NT2/D1 (cell line): ENCODE data around the gene KANSL1L.

Experiments
- DNase-seq: peaks from one replicate; pipeline ENCODE4 v3.0.0-alpha.2; 2011; ENCODE audit warnings: low read depth, low spot score
- H3K27me3 ChIP-seq: 2 replicates; pipeline ENCODE4 v1.6.0; 2011; ENCODE audit warnings: mild to moderate bottlenecking; ENCODE audit not compliant: insufficient read length, insufficient read depth
- H3K36me3 ChIP-seq: 2 replicates; pipeline ENCODE4 v1.6.1; 2011; ENCODE audit warnings: mild to moderate bottlenecking, low read length, mixed read lengths; ENCODE audit not compliant: insufficient read depth, insufficient read length
- H3K4me1 ChIP-seq: 2 replicates; pipeline ENCODE4 v1.5.1; 2011; ENCODE audit not compliant: insufficient read depth, insufficient read length
- H3K4me3 ChIP-seq: 2 replicates; pipeline ENCODE4 v1.5.1; 2011; ENCODE audit warnings: low read depth; ENCODE audit not compliant: insufficient read length
- H3K9ac ChIP-seq: 2 replicates; pipeline ENCODE4 v1.6.0; 2011; ENCODE audit warnings: low read depth; ENCODE audit not compliant: insufficient read length
- H3K9me3 ChIP-seq: 2 replicates; pipeline ENCODE4 v1.5.1; 2011; ENCODE audit warnings: mild to moderate bottlenecking, low read length; ENCODE audit not compliant: insufficient read depth
- SUZ12 ChIP-seq: IDR thresholded peaks from 2 replicates; pipeline ENCODE4 v1.6.1; 2011; ENCODE audit not compliant: insufficient read length, insufficient read depth; ENCODE audit errors: extremely low read depth
- YY1 ChIP-seq: IDR thresholded peaks from 2 replicates; pipeline ENCODE4 v1.6.1; 2011; ENCODE audit not compliant: insufficient read length, insufficient read depth
- ZNF274 ChIP-seq: IDR thresholded peaks from 2 replicates; pipeline ENCODE4 v1.6.1; 2011; ENCODE audit warnings: mild to moderate bottlenecking, low read depth, low read length

The KANSL1L gene

DNA sequence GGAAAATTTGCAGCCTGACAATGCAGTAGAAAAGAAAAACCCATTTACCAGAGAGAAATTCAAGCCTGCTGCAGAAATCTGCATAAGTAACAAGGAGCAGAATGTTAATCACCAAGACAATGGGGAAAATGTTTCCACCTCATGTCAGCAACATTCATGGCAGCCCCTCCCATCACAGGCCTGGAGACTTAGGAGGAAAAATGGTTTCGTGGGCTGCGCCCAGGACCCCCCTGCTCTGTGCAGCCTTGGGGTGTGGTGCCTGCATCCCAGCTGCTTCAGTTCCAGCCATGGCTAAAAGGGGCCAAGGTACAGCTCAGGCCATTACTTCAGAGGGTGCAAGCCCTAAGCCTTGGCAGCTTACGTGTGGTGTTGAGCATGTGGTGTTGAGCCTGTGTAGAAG is 115.4 kb downstream of the KANSL1L start:
- Histone ChIP-seq H3K4me3 (no peak overlapping the region), H3K9ac (no peak overlapping the region), H3K4me1 (peaks cover 2% of the 10 kb centered on the region), H3K27me3 (no peaks in the 10 kb centered on the region), H3K36me3 (no peaks in the 10 kb centered on the region), H3K9me3 (peaks cover 31% of the 10 kb centered on the region)
- DNase-seq = peak; percentile 18
- no peak for TF ChIP-seq ZNF274
- no peak for TF ChIP-seq SUZ12
- no peak for TF ChIP-seq YY1

DNA sequence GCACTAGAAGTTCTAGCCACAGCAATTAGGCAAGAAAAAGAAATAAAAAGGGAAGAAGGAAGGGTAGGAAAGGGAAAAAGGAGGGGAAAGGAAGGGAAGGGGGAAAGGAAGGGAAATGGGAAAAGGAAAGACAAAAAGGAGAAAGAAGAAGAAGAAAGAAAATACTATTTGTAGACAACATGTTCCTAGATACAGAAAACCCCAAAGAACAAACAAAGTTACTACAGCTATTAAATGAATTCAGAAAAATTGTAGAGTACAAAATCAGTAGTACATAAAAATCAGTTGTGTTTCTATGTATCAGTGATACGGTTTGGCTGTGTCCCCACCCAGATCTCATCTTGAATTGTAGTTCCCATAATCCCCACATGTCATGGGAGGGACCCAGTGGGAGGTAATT is 116.5 kb downstream of the KANSL1L start:
- H3K4me1 ChIP-seq = peaks cover 2% of the 10 kb centered on the region
- no peaks in the 10 kb centered on the region for H3K27me3 ChIP-seq
- H3K4me3 ChIP-seq = no peak overlapping the region
- TF ChIP-seq YY1 = no peak
- TF ChIP-seq ZNF274 = no peak
- no peak for TF ChIP-seq SUZ12
- H3K9me3 ChIP-seq = peaks cover 31% of the 10 kb centered on the region
- DNase-seq = no peak
- H3K9ac ChIP-seq = no peak overlapping the region
- no peaks in the 10 kb centered on the region for H3K36me3 ChIP-seq

- DNase-seq = no peak
- H3K9ac ChIP-seq = no peak overlapping the region
- TF ChIP-seq ZNF274 = no peak
- TF ChIP-seq YY1 = no peak
- no peak for TF ChIP-seq SUZ12
- no peaks in the 10 kb centered on the region for H3K27me3 ChIP-seq
- H3K4me3 ChIP-seq = no peak overlapping the region
- H3K9me3 ChIP-seq = peaks cover 35% of the 10 kb centered on the region
- no peaks in the 10 kb centered on the region for H3K36me3 ChIP-seq
- H3K4me1 ChIP-seq = peaks cover under 1% of the 10 kb centered on the region
Observed at GRCh38 chr2:210050885-210051284, 120.3 kb downstream of the KANSL1L start.

DNA sequence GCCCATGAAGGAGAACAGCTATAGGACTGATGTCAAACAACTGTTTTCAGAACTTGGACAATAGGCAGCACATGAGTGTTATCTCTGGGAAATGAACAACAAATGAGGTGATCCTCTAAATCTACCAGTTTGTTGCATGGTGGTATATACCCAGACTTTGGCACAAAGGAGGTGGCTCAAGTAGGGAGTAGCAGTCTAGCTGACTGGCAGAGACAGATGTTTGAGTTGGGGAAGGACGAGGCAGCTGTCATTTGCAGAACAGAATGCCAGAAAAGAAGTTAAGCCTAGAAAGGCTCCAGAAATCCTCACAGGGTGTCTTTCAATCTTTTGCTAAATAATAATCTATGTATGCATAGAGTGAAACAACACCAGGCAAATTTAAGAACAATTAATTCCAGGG is 121.4 kb downstream of the KANSL1L start:
- Histone ChIP-seq H3K4me1 (no peaks in the 10 kb centered on the region), H3K4me3 (no peak overlapping the region), H3K9me3 (peaks cover 25% of the 10 kb centered on the region), H3K27me3 (no peaks in the 10 kb centered on the region), H3K36me3 (no peaks in the 10 kb centered on the region), H3K9ac (no peak overlapping the region)
- no peak for DNase-seq
- TF ChIP-seq YY1 (no peak), SUZ12 (no peak), ZNF274 (no peak)

- no peak for TF ChIP-seq ZNF274
- no peak for TF ChIP-seq YY1
- DNase-seq = peak; percentile 5
- H3K9me3 ChIP-seq = peaks cover 18% of the 10 kb centered on the region
- no peaks in the 10 kb centered on the region for H3K27me3 ChIP-seq
- H3K36me3 ChIP-seq = no peaks in the 10 kb centered on the region
- no peak overlapping the region for H3K9ac ChIP-seq
- H3K4me3 ChIP-seq = no peak overlapping the region
- H3K4me1 ChIP-seq = no peaks in the 10 kb centered on the region
Observed at GRCh38 chr2:210046851-210047500, 124.2 kb downstream of the KANSL1L start.

DNA sequence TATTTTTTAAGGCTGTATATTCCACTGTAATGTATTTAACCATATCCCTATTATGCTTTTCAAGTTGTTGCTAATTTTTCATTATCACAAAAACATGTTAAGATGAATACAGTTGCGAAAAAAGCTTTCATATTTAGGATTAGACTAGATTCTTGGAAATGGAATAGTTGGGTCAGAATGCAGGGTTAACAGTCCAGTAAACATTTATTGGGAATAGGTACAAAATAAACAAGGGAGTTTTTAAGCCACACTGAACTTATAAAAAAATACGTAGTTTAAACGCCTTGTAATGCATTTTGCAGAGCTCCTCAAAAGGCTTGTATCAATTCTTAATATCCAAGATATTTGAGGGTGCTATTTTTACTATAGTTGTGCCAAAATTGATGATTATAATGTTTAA is 133.1 kb downstream of the KANSL1L start:
- no peak for TF ChIP-seq SUZ12
- TF ChIP-seq YY1 = no peak
- TF ChIP-seq ZNF274 = no peak
- no peaks in the 10 kb centered on the region for H3K36me3 ChIP-seq
- DNase-seq = no peak
- H3K9me3 ChIP-seq = no peaks in the 10 kb centered on the region
- no peak overlapping the region for H3K4me3 ChIP-seq
- no peaks in the 10 kb centered on the region for H3K4me1 ChIP-seq
- no peaks in the 10 kb centered on the region for H3K27me3 ChIP-seq
- no peak overlapping the region for H3K9ac ChIP-seq

DNA sequence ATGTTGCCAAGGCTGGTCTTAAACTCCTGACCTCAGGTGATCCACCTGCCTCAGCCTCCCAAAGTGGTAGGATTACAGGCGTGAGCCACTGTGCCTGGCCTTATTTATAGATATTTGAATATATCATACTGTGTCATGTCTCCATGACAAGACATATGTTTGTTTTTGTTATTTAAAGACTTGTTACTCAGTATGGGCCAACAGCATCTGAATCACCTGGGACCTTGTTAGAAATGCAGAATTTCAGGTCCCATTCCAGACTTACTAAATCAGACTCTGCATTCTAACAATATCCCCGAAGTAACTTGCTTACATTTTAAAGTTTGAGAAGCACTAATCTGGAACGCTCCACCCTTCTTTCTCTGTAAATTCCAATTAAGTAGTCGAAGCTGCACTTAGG is 135.5 kb downstream of the KANSL1L start:
- Histone ChIP-seq H3K36me3 (no peaks in the 10 kb centered on the region), H3K27me3 (no peaks in the 10 kb centered on the region), H3K9me3 (no peaks in the 10 kb centered on the region), H3K9ac (no peak overlapping the region), H3K4me1 (no peaks in the 10 kb centered on the region), H3K4me3 (no peak overlapping the region)
- DNase-seq = no peak
- TF ChIP-seq ZNF274 (no peak), YY1 (no peak), SUZ12 (no peak)
